ENCODE data around the gene ITGAV. TPM values are rescaled to one million over a fixed set of nuclear protein-coding genes. Genes with fewer than 3 reads are reported as not detected.

The ITGAV gene
- total RNA-seq, 1 donor from 2014 or later: 7.5 TPM

- intact Hi-C loops (cut with micrococcal nuclease): no loop called here
Measured at GRCh38 chr2:186573531-186573930, 16.3 kb upstream of the ITGAV start.

- intact Hi-C loops (cut with micrococcal nuclease): no loop called here
Measured at GRCh38 chr2:186575302-186575701, 14.6 kb upstream of the ITGAV start.

- intact Hi-C loops (cut with micrococcal nuclease): no loop called here
Measured at GRCh38 chr2:186575856-186576255, 14.0 kb upstream of the ITGAV start.

- intact Hi-C loops (cut with micrococcal nuclease): no loop called here
Measured at GRCh38 chr2:186576614-186577013, 13.2 kb upstream of the ITGAV start.

GRCh38 chr2:186582698-186583097, 7.2 kb upstream of the ITGAV start:
- intact Hi-C loops (cut with micrococcal nuclease): no loop called here

GRCh38 chr2:186584053-186584452, 5.8 kb upstream of the ITGAV start:
- intact Hi-C loops (cut with micrococcal nuclease): no loop called here

- intact Hi-C loops (cut with micrococcal nuclease): no loop called here
Measured at GRCh38 chr2:186588421-186588820, 1.4 kb upstream of the ITGAV start.

- intact Hi-C loops (cut with micrococcal nuclease): no loop called here
Measured at GRCh38 chr2:186588940-186589611, 780 bp upstream of the ITGAV start.

GRCh38 chr2:186590350-186590758, 498 bp downstream of the ITGAV start:
- intact Hi-C loops (cut with micrococcal nuclease): loop anchor here (1.0 to 5.0 kb wide), 4 partner anchors 51 to 104 kb away; partner anchors contain the start of genes FAM171B and ZC3H15

- intact Hi-C loops (cut with micrococcal nuclease): loop anchor here (1.0 to 5.0 kb wide), 4 partner anchors 50 to 105 kb away; partner anchors contain the start of genes FAM171B and ZC3H15
Measured at GRCh38 chr2:186590759-186591505, 1.1 kb downstream of the ITGAV start.

GRCh38 chr2:186591506-186591890, 1.6 kb downstream of the ITGAV start:
- intact Hi-C loops (cut with micrococcal nuclease): loop anchor here (5.0 kb wide), 2 partner anchors 89 to 101 kb away; partner anchors contain the start of gene FAM171B

GRCh38 chr2:186592137-186592875, 2.5 kb downstream of the ITGAV start:
- intact Hi-C loops (cut with micrococcal nuclease): loop anchor here (5.0 kb wide), 2 partner anchors 90 to 100 kb away; partner anchors contain the start of gene FAM171B

GRCh38 chr2:186593523-186593922, 3.7 kb downstream of the ITGAV start:
- intact Hi-C loops (cut with micrococcal nuclease): loop anchor here (5.0 kb wide), 2 partner anchors 91 to 99 kb away; partner anchors contain the start of gene FAM171B

- intact Hi-C loops (cut with micrococcal nuclease): loop anchor here (5.0 kb wide), 2 partner anchors 92 to 98 kb away; partner anchors contain the start of gene FAM171B
Measured at GRCh38 chr2:186594001-186594722, 4.3 kb downstream of the ITGAV start.

GRCh38 chr2:186595219-186595618, 5.4 kb downstream of the ITGAV start:
- intact Hi-C loops (cut with micrococcal nuclease): no loop called here

GRCh38 chr2:186599186-186599778, 9.4 kb downstream of the ITGAV start:
- intact Hi-C loops (cut with micrococcal nuclease): no loop called here

- intact Hi-C loops (cut with micrococcal nuclease): no loop called here
Measured at GRCh38 chr2:186603286-186603685, 13.4 kb downstream of the ITGAV start.

- intact Hi-C loops (cut with micrococcal nuclease): no loop called here
Measured at GRCh38 chr2:186605041-186605440, 15.2 kb downstream of the ITGAV start.

GRCh38 chr2:186607660-186608324, 17.9 kb downstream of the ITGAV start:
- intact Hi-C loops (cut with micrococcal nuclease): no loop called here

- intact Hi-C loops (cut with micrococcal nuclease): no loop called here
Measured at GRCh38 chr2:186610785-186611184, 20.9 kb downstream of the ITGAV start.
